GM19463 (cell line): ENCODE data around the gene KREMEN1.
"Not testable (repeated sequence)": the region's sequence is repeated elsewhere in the genome, so short reads cannot be mapped to it uniquely, and the experiment has no call there.

ENCODE experiments used
- ATAC-seq: cut with Tn5 transposase; IDR thresholded peaks from one replicate; pipeline ENCODE4 v1.9.1; 2021; ENCODE audit warnings: mild to moderate bottlenecking, moderate library complexity; ENCODE audit not compliant: unreplicated experiment

Gene KREMEN1

DNA sequence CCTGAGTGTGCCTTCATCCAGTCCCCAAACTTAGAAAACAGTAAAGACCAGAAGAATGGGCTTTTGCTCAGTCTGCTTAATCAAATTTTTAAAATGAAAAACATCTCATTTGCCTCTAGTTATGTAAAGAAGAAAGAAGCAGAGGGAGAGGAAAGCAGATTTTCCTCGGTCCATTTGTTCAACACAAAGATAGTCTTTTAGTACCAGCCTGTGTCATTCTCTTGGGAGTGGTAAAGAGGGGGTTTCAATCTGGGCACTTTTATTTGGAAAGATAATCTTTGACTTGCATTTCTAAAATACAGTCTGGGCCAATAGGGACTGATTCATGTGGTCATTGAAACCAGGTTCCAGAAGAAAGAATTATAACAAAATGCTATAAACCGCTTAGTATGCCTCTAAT is 29.5 kb downstream of the KREMEN1 start:
- no peak for ATAC-seq

DNA sequence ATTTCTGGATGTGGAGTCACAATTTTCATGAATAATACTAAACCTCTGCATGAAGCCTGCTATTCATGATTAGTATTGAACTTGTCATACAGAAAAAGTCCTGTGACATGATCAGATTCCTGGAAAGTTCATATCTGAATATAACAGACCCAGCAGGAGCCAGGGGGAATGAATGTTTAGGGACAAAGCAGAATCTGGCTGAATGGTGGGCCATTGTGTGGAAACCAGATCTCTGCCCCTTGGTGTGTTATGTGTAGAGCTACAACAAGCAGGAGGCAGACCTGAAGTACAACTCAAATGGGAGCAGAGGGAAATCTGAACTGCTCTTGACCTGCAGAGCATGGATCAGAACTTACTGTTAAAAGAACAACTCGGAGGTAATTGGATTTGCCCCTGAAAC is 30.3 kb downstream of the KREMEN1 start:
- no peak for ATAC-seq

DNA sequence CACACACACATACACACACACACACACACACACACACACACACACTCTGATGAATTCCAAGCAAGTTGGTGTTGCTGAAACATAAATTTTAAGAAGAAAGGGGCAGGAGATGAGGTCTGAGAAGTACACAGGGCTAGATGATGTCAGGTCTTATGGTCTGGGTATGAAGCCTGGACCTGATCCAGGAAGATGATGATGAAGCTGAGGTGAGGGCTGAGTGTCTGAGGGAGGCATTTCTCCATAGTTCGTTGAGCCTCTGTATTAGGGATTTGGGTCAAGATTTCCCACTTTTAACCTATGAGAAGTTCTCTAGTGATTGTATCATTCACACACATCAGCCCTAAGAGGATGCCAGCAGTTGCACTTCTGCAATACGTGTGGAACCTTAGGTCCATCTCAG is 32.6 kb downstream of the KREMEN1 start:
- no peak for ATAC-seq

DNA sequence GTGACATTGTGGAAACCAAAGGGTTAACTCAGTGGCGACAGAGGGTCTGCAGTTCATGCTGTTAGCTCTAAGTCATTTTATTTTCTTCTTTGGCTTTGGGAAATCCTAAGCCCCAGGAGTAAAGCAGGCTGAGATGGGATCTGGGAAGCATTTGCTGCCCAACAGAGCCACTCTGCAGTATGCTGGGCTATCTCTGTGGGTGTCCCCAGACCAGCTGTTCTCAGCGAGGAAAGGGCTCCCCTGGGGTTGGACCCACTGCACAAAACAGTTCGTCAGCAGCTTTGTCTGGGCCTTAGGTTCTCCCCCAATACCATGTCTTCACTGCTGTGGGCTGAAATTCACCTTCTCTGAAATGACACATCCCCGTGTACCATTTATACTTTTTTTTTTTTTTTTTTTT is 34.0 kb downstream of the KREMEN1 start:
- no peak for ATAC-seq

DNA sequence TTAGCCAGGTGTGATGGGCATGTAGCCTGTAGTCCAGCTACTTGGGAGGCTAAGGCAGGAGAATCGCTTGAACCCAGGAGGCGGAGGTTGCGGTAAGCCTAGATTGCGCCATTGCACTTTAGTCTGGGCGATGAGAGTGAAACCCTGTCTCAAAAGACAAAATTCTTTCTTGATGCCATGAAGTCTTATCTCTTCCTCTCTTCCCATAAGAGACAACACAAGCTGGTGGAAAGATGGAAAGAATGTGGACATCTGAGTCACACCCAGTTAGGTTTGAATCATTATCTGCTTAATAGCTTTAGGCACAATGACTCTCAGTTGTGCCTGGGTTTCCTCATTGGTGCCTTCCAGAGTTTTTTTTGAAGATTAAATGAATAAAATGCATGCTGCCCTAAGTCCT is 35.3 kb downstream of the KREMEN1 start:
- no peak for ATAC-seq

DNA sequence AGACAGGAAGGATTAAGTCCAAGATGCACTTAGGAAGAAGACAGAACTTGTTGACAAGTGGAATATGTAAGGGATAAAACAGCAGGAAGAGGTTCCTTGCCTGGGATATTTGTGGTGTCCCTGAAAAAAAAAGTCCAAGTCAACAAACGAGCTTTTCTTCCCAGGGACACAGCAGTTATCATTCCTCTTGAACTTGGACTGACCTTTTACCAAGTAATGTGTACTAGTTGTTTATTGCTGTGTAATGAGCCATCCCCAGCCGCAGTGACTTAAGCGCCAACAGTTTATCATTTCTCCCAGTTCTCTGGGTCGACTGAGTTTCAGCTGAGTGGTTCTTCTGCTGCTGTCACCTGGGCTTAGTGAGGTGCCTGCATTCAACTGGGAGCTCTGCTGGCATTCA is 37.0 kb downstream of the KREMEN1 start:
- no peak for ATAC-seq

DNA sequence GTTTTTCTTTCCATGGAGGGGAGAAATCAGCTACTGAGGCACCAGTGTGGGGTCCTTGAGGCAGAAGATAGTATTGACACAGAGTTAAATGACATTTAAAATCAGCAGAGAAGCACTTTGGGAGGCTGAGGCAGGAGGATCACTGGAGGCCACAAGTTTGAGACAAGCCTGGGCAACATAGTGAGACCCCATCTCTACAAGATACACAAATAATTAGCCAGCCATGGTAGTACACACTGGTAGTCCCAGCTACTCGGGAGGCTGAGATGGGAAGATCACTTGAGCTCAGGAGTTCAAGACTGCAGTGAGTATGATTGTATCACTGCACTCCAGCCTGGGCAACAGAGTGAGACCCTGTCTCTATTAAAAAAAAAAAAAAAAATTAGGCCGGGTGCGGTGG is 38.1 kb downstream of the KREMEN1 start:
- no peak for ATAC-seq

DNA sequence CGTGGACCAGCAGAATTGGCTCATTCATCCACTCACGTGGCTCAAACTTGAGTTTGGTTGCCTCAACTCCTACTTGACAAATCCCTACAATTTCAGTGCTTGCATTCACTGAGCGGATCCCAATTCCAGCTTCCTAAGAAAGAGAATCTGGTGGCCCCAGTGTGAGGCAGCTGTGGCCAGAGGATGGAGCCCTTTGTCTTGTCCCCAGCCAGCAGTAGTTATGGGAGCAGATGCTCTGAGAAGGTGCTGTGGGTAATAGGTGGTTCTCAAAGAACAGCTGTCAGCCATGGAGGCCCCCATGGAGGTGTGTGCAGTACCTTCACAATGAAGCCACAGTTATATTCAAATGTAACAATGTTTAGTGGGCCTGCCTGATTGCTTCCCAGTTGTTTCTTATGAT is 39.3 kb downstream of the KREMEN1 start:
- no peak for ATAC-seq

DNA sequence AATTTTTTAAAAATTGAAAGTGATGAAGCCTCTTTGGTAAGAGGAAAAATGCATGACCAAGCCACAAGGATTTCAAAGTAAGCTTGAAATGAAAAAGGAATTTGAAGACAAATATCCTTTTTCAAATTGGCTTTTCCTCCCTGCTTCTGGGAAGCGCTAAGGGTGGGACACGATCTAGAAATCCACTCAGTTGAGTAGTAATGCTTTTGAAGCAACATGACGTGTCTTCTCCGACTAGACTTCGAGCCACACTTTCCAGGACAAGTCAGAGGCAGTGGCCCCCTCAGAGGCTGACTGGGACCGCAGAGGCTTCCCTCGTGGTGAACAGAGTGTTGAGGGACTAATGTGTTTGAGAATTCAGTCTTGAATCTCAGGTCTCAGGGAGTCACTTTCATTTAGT is 39.8 kb downstream of the KREMEN1 start:
- ATAC-seq, result no peak

DNA sequence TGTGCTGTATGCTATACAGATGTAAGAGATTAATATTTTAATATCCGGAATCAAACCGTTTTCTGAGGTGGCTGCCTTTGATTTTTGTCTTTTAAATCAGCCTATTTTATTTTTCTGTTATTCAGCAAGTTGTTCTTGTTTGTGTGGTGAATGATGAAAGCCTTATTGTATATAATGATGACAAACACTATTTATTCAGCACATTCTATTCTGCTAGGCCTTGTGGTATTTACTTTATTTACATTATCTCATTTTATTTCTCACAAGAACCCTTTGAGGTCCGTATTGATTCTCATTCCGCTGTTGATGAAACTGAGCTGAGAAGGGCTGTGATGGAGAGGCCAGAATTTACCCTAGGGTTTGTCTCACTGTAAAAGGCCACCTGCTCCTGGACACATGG is 40.5 kb downstream of the KREMEN1 start:
- ATAC-seq, result no peak

DNA sequence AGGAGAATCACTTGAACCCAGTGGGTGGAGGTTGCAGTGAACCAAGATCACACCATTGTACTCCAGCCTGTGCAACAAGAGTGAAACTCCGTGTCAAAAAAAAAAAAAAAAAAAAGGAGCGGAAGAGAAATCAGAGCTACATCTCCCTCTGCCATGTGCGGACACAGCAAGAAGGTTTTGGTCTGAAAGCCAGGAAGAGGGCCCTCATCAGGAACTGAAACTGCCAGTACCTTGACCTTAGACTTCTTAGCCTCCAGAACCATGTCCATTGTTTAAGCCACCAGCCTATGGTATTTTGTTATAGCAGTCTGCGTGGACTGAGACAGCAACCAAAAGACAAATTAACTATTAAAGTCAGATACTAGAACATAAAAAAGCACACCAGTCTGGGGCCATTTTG is 41.6 kb downstream of the KREMEN1 start:
- no peak for ATAC-seq

DNA sequence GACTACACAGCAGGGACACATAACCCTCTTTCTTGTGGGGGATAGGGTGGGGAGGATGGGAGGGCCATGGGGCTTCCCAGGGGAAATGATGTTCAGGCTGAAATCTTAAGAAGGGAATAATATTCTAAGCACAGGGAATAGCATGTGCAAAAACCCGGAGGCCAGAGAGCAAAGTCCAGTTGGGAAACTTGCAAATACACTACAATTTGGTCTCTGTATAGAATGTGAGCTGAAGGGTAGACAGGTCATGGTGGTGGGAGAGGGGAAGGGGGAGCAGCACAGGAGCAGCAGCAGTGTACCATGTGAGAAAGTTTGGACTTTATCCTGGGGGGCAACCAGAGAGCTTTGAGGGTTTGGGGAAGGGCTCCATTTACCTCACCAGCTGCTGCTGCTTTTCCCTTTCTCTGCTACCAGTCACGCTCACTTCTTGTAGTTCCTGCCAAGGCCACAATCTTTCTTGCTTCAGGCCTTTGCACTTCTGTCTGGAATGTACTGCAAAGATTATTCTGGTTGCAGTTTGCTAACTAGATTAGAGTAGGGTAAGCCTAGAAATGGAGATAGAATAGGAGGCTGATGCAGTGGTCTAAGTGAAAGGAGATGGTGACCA is 43.0 kb downstream of the KREMEN1 start:
- ATAC-seq, result no peak

DNA sequence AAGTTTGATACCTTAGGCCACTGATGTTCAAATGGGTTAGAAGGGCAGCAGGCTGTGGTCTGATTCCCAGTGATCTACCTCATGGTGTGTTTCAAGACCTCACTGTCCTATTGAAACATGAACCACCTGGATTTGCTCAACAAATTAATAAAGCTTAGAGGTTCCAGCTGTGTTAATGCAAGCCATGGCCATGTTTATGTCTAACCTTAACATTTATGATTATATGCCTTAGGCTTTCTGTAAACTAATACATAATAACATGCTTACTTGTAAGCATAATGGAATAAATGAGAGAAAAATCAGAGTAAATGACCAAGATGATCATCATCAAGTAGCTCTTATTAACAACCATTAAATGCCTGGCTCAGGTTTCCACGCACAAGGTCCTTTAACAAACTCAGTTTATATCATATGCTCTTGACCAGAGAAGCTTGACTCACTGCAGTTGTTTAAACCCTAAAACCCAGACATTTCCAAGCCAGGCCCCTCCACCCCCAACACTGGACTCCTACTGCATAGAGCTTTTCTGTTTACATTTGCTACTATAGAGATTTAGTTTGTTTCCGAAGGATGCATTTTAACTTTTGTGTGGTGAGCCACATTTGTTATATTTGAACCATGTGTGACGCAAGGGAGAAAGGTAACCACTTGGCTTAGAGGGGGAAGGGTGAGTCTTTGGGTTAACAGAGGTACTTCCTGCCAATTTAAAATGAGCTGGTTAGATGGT is 43.7 kb downstream of the KREMEN1 start:
- no peak for ATAC-seq

DNA sequence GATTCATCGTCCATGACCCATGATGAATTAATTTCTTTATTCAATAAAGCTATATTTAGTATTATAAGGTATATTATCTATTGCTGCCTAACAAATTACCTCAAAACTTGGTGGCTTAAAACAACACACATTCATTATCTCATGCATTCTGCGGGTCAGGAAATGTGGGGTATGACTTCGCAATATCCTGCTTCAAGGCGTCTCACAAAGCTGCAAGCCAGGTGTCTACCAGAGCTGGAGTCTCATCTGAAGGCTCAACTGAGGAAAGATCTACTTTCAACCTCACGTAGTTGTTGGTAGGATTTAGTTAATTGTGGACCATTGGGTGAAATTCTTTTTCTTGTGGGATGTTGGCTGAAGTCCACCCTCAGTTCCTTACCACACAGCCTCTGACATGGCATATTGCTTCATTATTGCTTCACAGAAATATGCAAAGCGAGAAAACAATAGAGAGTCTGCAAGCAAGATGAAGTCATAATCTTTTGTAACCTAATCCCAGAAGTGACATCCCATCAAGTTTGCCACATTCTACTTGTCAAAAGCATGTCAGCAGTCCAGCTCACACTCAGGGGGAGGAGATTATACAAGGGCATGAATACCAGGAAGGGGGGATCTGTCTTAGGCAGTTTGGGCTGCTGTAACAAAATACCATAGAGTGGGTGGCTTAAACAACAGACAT is 45.1 kb downstream of the KREMEN1 start:
- ATAC-seq, result no peak

DNA sequence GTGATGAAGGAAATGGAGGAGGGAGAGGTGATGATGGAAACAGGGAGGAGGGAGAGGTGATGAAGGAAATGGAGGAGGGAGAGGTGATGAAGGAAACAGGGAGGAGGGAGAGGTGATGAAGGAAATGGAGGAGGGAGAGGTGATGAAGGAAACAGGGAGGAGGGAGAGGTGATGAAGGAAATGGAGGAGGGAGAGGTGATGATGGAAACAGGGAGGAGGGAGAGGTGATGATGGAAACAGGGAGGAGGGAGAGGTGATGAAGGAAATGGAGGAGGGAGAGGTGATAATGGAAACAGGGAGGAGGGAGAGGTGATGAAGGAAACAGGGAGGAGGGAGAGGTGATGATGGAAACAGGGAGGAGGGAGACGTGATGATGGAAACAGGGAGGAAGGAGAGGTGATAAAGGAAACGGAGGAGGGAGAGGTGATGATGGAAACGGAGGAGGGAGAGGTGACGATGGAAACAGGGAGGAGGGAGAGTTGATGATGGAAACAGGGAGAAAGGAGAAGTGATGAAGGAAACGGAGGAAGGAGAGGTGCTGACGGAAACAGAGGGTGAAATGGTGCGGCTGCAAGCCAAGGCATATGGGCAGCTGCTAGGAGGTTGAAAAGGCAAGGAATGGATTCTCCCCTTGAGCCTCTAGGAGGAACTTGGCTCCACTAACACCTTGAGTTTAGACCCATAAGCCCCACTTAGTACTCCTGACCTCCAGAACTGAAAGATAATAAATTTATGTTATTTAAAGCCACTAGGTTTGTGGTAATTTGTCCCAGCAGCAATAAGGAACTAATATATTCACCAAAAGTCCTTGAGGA is 47.5 kb downstream of the KREMEN1 start:
- ATAC-seq, result not testable (repeated sequence)

DNA sequence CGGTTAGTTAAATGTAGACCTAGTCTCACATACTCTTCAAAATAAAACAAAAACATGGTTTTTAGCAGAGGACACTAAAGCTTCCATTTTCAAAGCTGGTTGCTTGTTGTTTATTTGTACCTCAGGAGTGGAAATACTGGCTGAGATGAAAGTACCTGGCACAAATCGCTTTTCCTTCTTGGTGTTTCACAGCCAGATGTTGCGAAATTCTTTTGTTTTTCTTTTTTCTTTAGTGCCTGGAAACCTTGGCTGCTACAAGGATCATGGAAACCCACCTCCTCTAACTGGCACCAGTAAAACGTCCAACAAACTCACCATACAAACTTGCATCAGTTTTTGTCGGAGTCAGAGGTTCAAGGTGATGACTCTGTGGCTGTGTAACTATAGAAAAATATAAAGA is 48.3 kb downstream of the KREMEN1 start:
- ATAC-seq, result no peak

DNA sequence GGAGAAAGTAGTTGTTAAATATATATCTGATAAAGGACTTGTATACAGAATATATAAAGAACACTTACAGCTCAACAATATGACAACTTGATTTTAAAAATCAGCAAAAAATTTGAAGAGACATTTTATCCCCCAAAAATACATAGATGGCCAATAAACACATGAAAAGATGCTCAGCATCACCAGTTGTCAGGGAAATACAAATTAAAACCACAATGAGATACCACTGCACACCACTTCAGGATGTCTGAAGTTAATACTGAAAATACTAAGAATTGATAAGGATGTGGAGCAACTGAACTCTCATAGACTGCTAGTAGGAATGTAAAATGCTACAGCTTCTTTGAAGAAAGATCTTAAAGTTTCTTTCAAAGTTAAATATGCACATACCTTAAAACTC is 49.2 kb downstream of the KREMEN1 start:
- ATAC-seq, result no peak

DNA sequence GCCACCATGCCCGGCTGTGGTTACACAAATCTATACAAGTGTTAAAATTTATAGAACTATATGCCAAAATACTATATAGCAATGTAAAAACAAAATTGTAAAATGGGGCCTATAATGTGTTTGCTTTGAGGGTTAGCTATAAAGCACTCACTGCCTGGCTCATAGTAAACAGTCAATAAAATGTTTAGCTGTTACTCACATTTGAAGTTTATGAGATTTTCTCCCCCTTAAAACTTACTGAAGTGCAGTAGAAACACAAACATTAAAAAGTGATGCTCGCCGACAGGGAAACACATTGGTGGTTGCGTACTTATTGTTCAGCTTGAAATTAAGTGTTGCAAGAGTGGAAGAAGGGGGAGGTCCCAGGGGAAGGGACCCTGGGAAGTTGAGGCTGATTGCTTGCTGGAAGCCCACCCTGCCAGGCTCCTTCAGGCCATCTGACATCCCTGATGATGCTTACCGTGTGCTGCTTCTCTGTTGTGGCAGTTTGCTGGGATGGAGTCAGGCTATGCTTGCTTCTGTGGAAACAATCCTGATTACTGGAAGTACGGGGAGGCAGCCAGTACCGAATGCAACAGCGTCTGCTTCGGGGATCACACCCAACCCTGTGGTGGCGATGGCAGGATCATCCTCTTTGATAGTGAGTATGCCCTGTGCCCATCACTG is 52.1 kb downstream of the KREMEN1 start:
- no peak for ATAC-seq

DNA sequence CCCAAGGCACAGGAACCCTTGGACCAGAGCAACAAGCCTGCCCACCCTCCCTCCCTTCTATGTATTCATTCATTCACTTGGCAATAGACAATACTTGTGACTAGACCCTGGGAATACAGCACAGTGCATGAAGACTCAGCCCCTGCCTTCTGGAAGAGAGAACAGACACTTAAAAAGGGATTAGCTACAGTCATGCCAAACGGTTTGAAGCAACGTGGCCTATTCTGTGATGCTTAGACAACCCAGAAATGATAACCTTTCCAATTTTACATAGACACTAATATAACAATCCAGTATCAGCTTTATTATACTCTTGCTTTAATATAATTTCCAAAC is 52.6 kb downstream of the KREMEN1 start:
- no peak for ATAC-seq

DNA sequence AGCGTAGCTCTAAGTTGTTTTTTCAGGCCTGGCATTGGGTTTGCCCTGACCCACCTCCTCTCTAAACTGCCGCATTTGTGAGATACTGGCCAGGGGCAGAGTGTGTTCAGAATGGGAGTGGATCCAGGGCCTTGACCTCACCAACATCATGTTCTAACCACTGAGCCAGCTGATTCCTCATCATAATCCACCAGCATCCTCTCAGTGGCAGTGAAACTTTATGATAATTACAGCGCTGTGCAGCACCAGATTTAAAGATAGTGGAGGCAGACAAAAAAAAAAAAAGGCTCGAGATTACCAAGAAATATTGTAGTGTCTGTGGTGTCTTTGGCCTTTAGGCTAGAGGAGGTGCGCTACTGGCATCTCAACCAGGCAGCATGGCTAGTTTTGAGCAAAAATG is 53.0 kb downstream of the KREMEN1 start:
- no peak for ATAC-seq
